ENCODE data around the gene AIG1. TPM values are rescaled to one million over a fixed set of nuclear protein-coding genes. Genes with fewer than 3 reads are reported as not detected.

The AIG1 gene
- total RNA-seq: 50.5 and 57.0 TPM in 2 replicates

GRCh38 chr6:143060806-143061596, at the start of gene AIG1:
AIG1 (plus strand) TSS chr6:143060889; CDS start chr6:143060926, 37 bp downstream.

Other genes starting within 250 kb of the AIG1 start
- 26.1 and 31.6 TPM in 2 replicates for gene HIVEP2, start 115.7 kb upstream of the AIG1 start, total RNA-seq

Measured in hair follicle dermal papilla cell (primary cell).